ENCODE measurements around the gene MBD3L4.
"Not testable (repeated sequence)": the region's sequence is repeated elsewhere in the genome, so short reads cannot be mapped to it uniquely, and the experiment has no call there.

MBD3L4 gene

DNA sequence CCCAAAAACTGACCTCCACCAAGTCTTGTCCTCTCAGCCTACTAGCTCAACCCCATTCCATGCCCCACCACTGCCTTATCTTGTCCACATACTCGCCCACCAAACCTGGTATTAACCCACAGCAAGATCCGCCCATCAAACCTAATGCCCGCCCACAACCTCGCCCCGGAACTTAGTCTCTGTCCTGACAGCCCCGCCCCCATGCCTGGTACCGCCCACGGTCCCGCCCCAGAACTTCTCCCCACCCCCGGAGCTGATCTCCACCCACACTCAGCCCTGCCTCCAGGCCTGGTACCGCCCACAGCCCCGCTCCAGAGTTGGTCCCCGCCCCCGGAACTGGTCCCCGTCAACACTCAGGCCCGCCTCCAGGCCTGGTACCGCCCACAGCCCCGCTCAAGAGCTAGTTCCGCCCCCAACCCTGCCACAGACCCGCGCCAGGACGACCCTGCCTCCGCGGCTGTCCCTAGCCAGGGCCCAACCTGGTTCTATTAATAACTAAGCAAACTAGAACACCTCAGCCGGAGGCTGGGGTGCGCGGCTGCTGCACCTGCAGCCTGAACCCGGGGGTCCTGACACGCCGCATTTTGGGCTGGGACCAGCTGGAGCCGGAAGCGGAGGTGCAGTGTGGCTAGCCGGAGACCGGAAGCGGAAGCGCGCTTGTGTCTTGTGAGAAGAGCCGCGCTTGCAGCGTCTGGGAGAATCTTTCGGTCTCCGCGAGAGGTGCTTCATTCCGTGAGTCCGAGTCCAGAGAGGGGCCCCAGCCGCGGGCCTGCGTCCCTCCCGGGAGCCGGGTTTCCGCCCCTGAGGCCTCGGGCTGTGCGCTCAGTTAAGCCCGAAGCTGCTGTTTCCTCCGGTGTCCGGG lies 29.3 kb upstream of the MBD3L4 start, which contains the start of gene ZNF557:
Gene ZNF557 (plus strand): TSS at position 662 of the 862 bp plus-strand sequence. CDS start 5,372 bp downstream, outside the sequence.
- Histone ChIP-seq H3K36me3 (ENCODE audit: insufficient read depth, low read length) (peaks cover 33% of the 10 kb centered on the region), H3K27ac (peak within 1 kb of the TSS; percentile 84), H3K9me3 (ENCODE audit: low read depth, low read length) (no peaks in the 10 kb centered on the region; the same call in 1 of the 2 replicates), H3K9ac (ENCODE audit: insufficient read length) (peak within 1 kb of the TSS; percentile 85), H3K4me3 (peak within 1 kb of the TSS; percentile 100)
- TF ChIP-seq EZH2 (IDR thresholded peaks at IDR 0.05): no peak
- TF ChIP-seq FOXP2 (optimal IDR thresholded peaks at IDR 0.05; ENCODE audit: control extremely low read depth, extremely low read length, insufficient read depth): peak; percentile 85
- TF ChIP-seq POLR2AphosphoS5 (IDR thresholded peaks at IDR 0.05; ENCODE audit: borderline replicate concordance, low read depth, low read length): peak; percentile 80; the same call in 1 of the 2 replicates
- DNase-seq (ENCODE audit: low read depth, low spot score): peak; percentile 84

DNA sequence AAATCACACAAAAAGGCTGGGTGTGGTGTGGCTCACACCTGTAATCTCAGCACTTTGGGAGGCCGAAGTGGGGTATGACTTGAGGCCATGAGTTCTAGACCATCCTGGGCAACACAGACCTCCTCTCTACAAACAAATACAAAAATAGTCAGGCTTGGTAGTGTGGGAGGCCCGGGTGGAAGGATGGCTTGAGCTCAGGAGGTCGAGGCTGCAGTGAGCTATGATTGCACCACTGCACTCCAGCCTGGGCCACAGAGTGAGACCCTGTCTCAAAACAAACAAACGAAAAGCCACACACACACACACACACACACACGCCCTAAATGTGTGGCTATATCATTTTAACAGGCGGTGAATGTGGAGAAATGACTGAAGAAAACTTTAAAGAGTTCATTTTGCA lies 28.6 kb upstream of the MBD3L4 start:
- Histone ChIP-seq H3K4me3 (peak overlapping the region; percentile 100), H3K9ac (ENCODE audit: insufficient read length) (no peak overlapping the region), H3K27ac (no peak overlapping the region), H3K9me3 (ENCODE audit: low read depth, low read length) (no peaks in the 10 kb centered on the region), H3K36me3 (ENCODE audit: insufficient read depth, low read length) (peaks cover 27% of the 10 kb centered on the region)
- no peak for DNase-seq (ENCODE audit: low read depth, low spot score)
- TF ChIP-seq EZH2 (IDR thresholded peaks at IDR 0.05) (no peak), POLR2AphosphoS5 (IDR thresholded peaks at IDR 0.05; ENCODE audit: borderline replicate concordance, low read depth, low read length) (no peak), FOXP2 (optimal IDR thresholded peaks at IDR 0.05; ENCODE audit: control extremely low read depth, extremely low read length, insufficient read depth) (no peak)

DNA sequence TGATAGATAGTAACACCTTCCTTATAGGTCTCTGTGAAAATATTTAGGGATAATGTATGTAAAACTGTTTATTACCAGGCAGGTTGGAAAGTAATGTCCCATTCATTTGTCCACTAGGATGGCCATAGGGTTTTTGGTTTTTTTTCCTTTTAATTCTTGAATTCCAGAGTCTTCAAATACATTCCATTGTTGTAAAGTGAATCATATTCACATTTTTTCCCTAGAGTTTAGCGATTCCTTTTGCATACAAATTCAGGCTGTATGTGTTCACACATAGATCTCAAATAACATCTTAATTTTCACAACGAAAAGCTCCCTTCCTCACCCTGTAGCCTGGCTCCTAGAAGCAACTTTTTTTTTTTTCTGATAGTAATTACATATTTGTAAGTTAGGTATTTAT lies 27.7 kb upstream of the MBD3L4 start:
- Histone ChIP-seq H3K36me3 (ENCODE audit: insufficient read depth, low read length) (peaks cover 19% of the 10 kb centered on the region), H3K9me3 (ENCODE audit: low read depth, low read length) (no peaks in the 10 kb centered on the region), H3K27ac (no peak overlapping the region), H3K4me3 (no peak overlapping the region), H3K9ac (ENCODE audit: insufficient read length) (no peak overlapping the region)
- no peak for TF ChIP-seq FOXP2 (optimal IDR thresholded peaks at IDR 0.05; ENCODE audit: control extremely low read depth, extremely low read length, insufficient read depth)
- TF ChIP-seq POLR2AphosphoS5 (IDR thresholded peaks at IDR 0.05; ENCODE audit: borderline replicate concordance, low read depth, low read length): no peak
- TF ChIP-seq EZH2 (IDR thresholded peaks at IDR 0.05): no peak
- DNase-seq (ENCODE audit: low read depth, low spot score): no peak

DNA sequence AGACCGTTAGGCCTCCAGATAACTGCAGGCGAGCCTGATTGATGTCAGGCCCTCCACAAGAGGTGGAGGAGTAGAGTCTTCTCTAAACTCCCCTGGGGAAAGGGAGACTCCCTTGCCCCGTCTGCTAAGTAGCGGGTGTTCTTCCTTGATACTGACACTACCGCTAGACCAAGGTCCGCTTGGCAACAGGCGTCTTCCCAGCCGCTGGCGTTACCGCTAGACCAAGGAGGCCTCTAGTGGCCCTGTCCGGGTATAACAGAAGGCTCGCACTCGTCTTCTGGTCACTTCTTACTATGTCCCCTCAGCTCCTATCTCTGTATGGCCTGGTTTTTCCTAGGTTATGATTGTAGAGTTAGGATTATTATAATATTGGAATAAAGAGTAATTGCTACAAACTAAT lies 27.1 kb upstream of the MBD3L4 start:
- H3K27ac ChIP-seq; H3K9ac ChIP-seq (ENCODE audit: insufficient read length); DNase-seq (ENCODE audit: low read depth, low spot score); H3K9me3 ChIP-seq (ENCODE audit: low read depth, low read length); H3K4me3 ChIP-seq: not testable (repeated sequence)
- peaks cover 13% of the 10 kb centered on the region for H3K36me3 ChIP-seq (ENCODE audit: insufficient read depth, low read length)

DNA sequence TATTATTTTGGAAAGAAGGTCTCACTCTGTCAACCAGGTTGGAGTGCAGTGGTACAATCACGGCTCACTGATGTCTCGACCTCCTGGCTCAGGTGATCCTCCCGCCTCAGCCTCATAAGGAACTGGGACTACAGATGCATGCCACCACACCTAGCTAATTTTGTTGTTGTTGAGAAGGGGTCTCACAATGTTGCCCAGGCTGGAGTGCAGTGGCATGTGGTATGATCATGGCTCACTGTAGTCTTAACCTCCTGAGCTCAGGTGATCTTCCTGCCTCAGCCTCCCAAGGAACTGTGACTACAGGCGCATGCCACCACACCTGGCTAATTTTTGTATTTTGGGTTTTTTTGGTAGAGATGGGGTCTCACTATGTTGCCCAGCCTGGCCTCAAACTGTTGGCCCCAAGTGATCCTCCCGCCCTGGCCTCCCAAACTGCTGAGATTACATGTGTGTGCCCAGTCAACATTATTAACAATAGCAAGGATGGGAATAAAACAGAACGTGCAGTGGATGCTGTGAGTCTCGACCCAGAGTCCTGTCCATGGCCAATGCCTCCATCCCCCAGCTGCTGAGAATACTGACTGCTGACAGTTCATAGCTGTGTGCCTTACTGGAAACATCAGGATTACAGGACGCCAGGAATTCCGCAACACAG lies 23.9 kb upstream of the MBD3L4 start:
- DNase-seq (ENCODE audit: low read depth, low spot score): no peak
- Histone ChIP-seq H3K27ac (no peak overlapping the region), H3K36me3 (ENCODE audit: insufficient read depth, low read length) (no peaks in the 10 kb centered on the region), H3K4me3 (no peak overlapping the region), H3K9me3 (ENCODE audit: low read depth, low read length) (no peaks in the 10 kb centered on the region), H3K9ac (ENCODE audit: insufficient read length) (no peak overlapping the region)
- TF ChIP-seq EZH2 (IDR thresholded peaks at IDR 0.05) (no peak), FOXP2 (optimal IDR thresholded peaks at IDR 0.05; ENCODE audit: control extremely low read depth, extremely low read length, insufficient read depth) (no peak), POLR2AphosphoS5 (IDR thresholded peaks at IDR 0.05; ENCODE audit: borderline replicate concordance, low read depth, low read length) (no peak)

DNA sequence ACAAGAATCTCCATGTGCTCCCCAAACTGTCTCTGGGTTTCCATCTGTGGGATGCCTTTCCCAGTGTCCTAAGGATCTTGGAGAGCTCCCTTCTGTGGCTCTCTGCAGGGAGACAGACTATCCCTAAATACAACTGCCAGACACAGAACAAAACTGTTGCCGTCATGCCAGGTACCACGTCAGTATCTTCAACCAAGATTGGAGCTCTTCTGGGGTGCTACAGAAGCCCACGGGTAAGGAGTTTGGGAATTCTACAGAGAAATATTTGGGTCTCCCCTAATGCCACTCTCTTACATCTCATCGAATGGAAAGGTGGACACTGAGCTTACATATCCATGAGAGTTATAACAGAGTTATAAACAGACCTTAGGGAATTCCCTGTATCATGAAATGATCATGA lies 23.4 kb upstream of the MBD3L4 start:
- no peak overlapping the region for H3K4me3 ChIP-seq
- no peak overlapping the region for H3K27ac ChIP-seq
- no peak for DNase-seq (ENCODE audit: low read depth, low spot score)
- no peak for TF ChIP-seq EZH2 (IDR thresholded peaks at IDR 0.05)
- TF ChIP-seq POLR2AphosphoS5 (IDR thresholded peaks at IDR 0.05; ENCODE audit: borderline replicate concordance, low read depth, low read length): no peak
- TF ChIP-seq FOXP2 (optimal IDR thresholded peaks at IDR 0.05; ENCODE audit: control extremely low read depth, extremely low read length, insufficient read depth): no peak
- H3K9ac ChIP-seq (ENCODE audit: insufficient read length): no peak overlapping the region
- no peaks in the 10 kb centered on the region for H3K9me3 ChIP-seq (ENCODE audit: low read depth, low read length)
- H3K36me3 ChIP-seq (ENCODE audit: insufficient read depth, low read length): no peaks in the 10 kb centered on the region

DNA sequence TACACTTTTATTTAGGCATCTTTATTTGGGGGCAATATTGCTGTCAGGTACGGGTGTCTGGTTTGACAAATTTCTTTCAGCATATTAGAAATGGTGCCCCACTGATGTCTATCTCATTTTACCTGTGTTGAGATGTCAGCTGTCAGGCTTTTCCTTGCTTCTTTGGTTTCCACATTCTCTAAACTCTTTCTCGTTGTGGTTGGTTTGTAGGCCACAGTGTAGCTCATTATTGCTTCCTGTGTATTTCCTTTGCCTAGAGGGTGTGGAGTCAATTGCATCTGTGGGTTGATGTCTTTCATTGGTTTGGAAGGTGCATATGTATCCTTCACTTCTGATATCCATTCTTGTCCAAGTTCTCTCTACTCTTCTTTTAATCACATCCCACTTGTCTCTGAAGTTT lies 20.0 kb upstream of the MBD3L4 start:
- not testable (repeated sequence) for H3K9ac ChIP-seq (ENCODE audit: insufficient read length); DNase-seq (ENCODE audit: low read depth, low spot score); H3K27ac ChIP-seq; H3K36me3 ChIP-seq (ENCODE audit: insufficient read depth, low read length); H3K4me3 ChIP-seq; H3K9me3 ChIP-seq (ENCODE audit: low read depth, low read length)

DNA sequence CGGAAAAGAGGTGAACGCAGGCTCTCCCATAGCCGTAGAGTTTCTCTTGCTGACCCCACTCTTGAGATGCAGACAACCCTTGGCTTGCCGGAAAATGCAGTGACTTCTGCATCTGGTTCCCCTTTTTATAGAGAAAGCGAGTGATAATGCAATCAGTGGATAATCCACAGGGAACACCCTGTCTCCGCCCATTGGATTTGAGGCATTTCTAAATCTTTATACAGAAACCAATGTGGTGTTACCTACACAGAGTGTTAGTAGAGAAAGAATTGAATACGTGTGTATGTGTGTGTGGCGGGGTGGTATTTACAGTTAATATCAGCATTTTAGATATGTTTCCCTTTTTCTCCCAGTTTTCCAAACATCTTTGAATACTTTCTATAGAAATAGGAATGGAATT lies 18.6 kb upstream of the MBD3L4 start, which contains the start of gene MBD3L3:
Gene MBD3L3 (minus strand): TSS at position 101 of the 400 bp plus-strand sequence. CDS start 71 bp downstream, at position 30.
- not testable (repeated sequence) for H3K9ac ChIP-seq (ENCODE audit: insufficient read length); H3K27ac ChIP-seq; H3K9me3 ChIP-seq (ENCODE audit: low read depth, low read length); H3K36me3 ChIP-seq (ENCODE audit: insufficient read depth, low read length); H3K4me3 ChIP-seq; DNase-seq (ENCODE audit: low read depth, low spot score)

DNA sequence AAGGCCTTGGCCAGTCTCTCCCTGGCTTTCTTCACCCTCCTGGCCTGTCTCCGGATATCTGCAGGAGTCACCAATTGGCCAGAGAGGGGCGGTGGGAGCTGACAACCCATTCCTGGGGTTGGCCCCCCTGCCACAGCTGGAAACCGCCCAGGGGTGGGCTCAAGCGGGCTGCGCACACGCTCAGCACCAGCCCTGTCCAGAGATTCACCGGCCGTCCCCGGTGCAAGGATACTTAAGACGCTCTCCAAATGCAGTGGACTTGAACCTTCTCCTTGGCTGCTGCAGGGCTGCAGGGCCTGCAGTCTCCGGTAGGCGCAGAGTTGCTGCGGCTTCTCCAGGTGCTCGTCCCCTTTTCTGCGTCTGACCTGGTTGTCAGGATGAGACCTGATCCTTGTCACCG lies 16.4 kb upstream of the MBD3L4 start:
- H3K9me3 ChIP-seq (ENCODE audit: low read depth, low read length); H3K27ac ChIP-seq; DNase-seq (ENCODE audit: low read depth, low spot score); H3K9ac ChIP-seq (ENCODE audit: insufficient read length); H3K4me3 ChIP-seq; H3K36me3 ChIP-seq (ENCODE audit: insufficient read depth, low read length): not testable (repeated sequence)

DNA sequence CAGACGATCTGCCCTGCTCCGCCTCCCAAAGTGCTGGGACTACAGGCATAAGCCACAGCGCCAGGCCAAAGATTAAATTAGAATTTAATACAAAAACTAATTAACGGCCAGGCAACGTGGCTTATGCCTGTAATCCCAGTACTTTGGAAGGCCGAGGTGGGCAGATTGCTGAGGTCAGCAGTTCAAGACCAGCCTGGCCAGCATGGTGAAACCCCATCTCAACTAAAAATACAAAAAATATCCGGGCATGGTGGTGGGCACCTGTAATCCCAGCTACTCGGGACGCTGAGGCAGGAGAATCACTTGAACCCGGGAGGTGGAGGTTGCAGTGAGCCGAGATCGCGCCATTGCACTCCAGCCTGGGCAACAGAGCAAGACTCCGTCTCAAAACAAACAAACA lies 15.7 kb upstream of the MBD3L4 start:
- not testable (repeated sequence) for DNase-seq (ENCODE audit: low read depth, low spot score); H3K4me3 ChIP-seq; H3K36me3 ChIP-seq (ENCODE audit: insufficient read depth, low read length); H3K9ac ChIP-seq (ENCODE audit: insufficient read length); H3K27ac ChIP-seq; H3K9me3 ChIP-seq (ENCODE audit: low read depth, low read length)

DNA sequence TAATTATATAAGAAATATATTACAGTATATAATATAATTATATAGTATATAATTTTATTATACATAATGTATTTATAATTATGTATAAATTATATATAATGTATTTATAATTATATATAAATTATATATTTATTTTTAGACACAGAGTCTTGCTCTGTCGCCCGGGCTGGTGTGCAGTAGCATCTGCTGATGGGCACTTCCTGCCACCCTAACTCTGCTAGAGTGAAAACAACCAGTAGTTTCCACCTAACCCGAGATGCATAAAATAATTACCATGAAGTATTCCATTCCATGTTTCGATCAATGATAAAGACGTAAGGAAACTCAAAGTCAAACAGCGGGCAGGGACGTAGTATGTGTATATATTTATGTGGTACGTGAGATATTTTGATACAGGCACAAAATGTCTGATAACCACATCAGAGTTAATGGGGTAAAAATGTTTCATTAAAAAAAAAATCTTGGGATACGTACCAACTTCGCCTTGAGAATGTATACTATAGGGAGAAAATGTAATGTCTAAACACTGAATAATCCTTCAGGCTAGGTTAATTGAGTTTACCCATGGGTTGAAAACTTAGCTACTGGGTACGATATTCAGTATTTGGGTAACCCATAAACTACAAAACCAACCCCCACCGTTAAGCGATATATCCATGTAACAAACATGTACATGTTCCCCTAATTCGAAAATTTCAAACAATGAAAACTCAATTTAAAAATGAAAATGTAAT lies 14.8 kb upstream of the MBD3L4 start:
- H3K9ac ChIP-seq (ENCODE audit: insufficient read length); DNase-seq (ENCODE audit: low read depth, low spot score); H3K27ac ChIP-seq; H3K9me3 ChIP-seq (ENCODE audit: low read depth, low read length); H3K4me3 ChIP-seq; H3K36me3 ChIP-seq (ENCODE audit: insufficient read depth, low read length): not testable (repeated sequence)

DNA sequence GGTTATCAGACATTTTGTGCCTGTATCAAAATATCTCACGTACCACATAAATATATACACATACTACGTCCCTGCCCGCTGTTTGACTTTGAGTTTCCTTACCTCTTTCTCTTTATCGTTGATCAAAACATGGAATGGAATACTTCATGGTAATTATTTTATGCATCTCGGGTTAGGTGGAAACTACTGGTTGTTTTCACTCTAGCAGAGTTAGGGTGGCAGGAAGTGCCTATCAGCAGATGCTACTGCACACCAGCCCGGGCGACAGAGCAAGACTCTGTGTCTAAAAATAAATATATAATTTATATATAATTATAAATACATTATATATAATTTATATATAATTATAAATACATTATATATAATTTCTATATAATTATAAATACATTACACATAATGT lies 12.9 kb upstream of the MBD3L4 start:
- not testable (repeated sequence) for H3K36me3 ChIP-seq (ENCODE audit: insufficient read depth, low read length); H3K9ac ChIP-seq (ENCODE audit: insufficient read length); DNase-seq (ENCODE audit: low read depth, low spot score); H3K27ac ChIP-seq; H3K4me3 ChIP-seq; H3K9me3 ChIP-seq (ENCODE audit: low read depth, low read length)
